Endothelial cell of umbilical vein (primary cell): ENCODE data around the gene YAP1.

Experiments used
- EZH2 ChIP-seq: IDR thresholded peaks from 2 replicates; pipeline ENCODE4 v1.6.1; 2012; ENCODE audit warnings: borderline replicate concordance, low read depth, mild to moderate bottlenecking, moderate library complexity, low read length, inconsistent platforms; ENCODE audit not compliant: severe bottlenecking
- GATA2 ChIP-seq: IDR thresholded peaks from 2 replicates; pipeline ENCODE4 v1.7.0; 2011; ENCODE audit warnings: low read depth, mild to moderate bottlenecking, moderate library complexity, mixed read lengths, low read length; ENCODE audit not compliant: insufficient read length, insufficient read depth
- POLR2A ChIP-seq: IDR thresholded peaks from 2 replicates; pipeline ENCODE4 v1.6.1; 2012; ENCODE audit warnings: low read depth, mild to moderate bottlenecking, control low read depth, low read length
- POLR2AphosphoS5 ChIP-seq: IDR thresholded peaks from 2 replicates; pipeline ENCODE4 v1.6.1; 2012; ENCODE audit warnings: low read depth, mild to moderate bottlenecking, control low read depth, low read length, moderate library complexity; ENCODE audit not compliant: insufficient read depth
- TF ChIP-seq, protein P1 (sequence below), 2 donors: IDR thresholded peaks; 1 replicate in 1 of 2; 2 replicates in 1 of 2; pipeline ENCODE4 v1.5.1; 2011; ENCODE audit warnings: low read length in 2 of 2, mild to moderate bottlenecking in 2 of 2, moderate library complexity in 2 of 2, control low read depth in 1 of 2, inconsistent platforms in 1 of 2, low read depth in 1 of 2; ENCODE audit not compliant: insufficient read depth in 1 of 2; ENCODE audit errors: extremely low read depth in 1 of 2
- TF ChIP-seq, protein P2 (sequence below): IDR thresholded peaks from 2 replicates; pipeline ENCODE4 v1.6.1; 2011; ENCODE audit not compliant: insufficient read depth, insufficient read length

DNA sequence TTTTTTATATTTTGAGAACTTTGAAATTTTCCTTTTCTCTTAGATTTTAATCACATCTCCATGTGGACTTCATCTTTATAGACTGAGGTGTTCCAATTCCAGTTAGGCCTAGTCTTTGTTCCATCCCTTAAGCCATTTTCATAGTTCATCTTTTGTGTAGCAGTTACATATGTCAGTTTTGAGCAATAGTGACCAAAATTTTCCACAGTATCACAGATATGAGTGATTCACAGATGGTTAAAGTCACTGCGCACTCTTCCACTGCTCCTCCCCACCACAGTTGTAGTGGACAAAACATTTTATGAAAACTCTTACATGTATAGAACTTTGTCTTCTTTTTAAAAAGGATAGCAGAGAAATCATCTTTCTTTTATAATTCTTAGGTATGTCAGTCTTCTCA is 42.8 kb downstream of the YAP1 start:
- TF ChIP-seq, protein P1, sequence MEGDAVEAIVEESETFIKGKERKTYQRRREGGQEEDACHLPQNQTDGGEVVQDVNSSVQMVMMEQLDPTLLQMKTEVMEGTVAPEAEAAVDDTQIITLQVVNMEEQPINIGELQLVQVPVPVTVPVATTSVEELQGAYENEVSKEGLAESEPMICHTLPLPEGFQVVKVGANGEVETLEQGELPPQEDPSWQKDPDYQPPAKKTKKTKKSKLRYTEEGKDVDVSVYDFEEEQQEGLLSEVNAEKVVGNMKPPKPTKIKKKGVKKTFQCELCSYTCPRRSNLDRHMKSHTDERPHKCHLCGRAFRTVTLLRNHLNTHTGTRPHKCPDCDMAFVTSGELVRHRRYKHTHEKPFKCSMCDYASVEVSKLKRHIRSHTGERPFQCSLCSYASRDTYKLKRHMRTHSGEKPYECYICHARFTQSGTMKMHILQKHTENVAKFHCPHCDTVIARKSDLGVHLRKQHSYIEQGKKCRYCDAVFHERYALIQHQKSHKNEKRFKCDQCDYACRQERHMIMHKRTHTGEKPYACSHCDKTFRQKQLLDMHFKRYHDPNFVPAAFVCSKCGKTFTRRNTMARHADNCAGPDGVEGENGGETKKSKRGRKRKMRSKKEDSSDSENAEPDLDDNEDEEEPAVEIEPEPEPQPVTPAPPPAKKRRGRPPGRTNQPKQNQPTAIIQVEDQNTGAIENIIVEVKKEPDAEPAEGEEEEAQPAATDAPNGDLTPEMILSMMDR (IDR thresholded peaks at IDR 0.05; ENCODE audit: extremely low read depth in 1 of 2, insufficient read depth in 1 of 2, low read depth in 1 of 2, low read length in 2 of 2) = no peak
- TF ChIP-seq POLR2A = no peak
- no peak for TF ChIP-seq EZH2
- TF ChIP-seq POLR2AphosphoS5 = no peak
- TF ChIP-seq GATA2 = no peak
- TF ChIP-seq, protein P2, sequence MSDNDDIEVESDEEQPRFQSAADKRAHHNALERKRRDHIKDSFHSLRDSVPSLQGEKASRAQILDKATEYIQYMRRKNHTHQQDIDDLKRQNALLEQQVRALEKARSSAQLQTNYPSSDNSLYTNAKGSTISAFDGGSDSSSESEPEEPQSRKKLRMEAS = no peak
